Cortex of kidney (tissue), 1 donor: ENCODE data around the gene GAPDHS.

ENCODE experiments used
- DNase-seq: peaks from one replicate; lab custom pipeline; 2025; lab: John Stamatoyannopoulos, UW

GAPDHS gene

DNA sequence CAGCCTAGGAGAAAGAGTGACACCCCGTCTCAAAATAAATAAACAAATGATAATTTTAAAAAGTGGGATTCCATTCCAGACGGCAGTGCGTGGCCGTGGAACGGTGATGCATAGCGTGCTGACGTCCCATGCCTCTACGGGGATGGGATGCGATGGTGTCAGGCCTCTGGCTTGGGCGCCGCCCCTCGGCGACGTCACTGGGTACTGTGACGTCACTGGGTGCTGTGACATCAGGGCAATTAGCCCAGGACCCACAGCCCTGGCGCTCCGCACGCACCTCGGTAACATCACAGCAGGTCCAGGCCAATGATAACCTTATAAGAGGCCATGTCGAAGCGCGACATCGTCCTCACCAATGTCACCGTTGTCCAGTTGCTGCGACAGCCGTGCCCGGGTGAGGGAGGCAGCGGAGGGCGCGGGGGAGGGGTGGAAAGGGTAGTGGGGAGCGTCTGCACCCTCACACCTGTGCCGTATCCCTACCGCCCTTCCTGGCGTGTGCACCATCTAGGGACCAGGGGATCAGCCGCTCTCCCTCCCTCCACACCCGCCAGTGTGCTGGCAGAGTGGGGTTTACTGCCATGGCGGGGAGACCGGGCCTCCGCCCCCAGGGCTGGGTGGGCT, at the start of gene GAPDHS:
GAPDHS (plus strand) TSS at position 256 of the 621 bp plus-strand sequence; CDS start at position 328, 72 bp downstream.
- no peak for DNase-seq

DNA sequence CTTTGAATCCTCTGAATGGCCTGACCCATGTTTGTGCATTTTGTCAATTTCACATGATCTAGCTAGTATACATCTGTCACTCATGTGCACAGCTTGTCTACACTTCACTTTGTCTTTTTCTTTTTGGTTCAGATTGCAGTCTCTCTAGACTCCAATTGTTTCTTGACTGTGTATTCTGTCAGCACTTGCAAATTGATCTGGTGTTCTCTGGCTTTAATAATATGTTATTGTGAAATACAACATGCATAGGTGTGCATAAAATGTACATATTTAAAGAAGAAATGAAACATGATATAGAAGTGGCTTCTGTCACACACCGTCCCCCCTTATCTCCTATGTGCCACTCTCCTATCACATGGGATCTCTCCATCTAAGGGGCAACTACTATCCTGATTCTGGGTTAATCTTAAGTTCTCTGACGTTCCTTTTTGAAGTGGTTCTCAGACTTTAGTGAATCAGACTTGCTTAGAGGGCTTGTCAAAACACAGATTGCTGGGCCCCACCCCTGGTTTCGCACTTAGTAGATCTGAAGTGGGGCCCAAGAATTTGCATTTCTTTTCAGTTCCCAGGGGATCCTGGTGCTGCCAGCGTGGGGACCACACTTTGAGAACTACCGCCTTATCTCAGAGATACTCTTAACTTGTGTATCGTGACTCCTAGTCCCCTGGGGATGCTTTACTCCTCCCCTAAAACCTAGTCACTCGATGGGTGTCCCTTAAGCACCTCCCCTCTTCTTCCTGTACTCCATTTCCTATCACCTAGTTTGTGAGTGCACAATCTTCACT, 48.8 kb upstream of the GAPDHS start:
- DNase-seq, result no peak

DNA sequence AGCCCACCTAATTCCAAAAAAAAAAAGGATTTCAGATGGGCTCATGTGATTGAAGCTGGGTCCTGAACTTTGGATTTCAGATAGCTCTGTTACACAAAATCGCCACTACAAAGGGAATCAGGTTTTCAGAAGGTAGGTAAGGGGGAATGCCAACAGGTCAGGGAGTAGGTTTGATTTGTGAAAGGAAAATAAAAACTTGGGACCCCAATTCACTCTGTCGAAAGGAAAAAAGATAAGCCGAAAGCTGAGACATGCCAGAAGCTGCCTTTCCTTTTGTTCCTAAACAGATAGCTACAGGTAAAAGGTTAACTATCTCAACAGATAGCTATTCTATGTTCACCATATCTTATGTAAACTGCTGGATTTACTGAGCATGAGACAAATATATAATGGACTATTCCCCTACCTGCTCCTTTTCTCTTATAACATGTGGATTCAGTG, 47.0 kb upstream of the GAPDHS start:
- DNase-seq, result no peak

DNA sequence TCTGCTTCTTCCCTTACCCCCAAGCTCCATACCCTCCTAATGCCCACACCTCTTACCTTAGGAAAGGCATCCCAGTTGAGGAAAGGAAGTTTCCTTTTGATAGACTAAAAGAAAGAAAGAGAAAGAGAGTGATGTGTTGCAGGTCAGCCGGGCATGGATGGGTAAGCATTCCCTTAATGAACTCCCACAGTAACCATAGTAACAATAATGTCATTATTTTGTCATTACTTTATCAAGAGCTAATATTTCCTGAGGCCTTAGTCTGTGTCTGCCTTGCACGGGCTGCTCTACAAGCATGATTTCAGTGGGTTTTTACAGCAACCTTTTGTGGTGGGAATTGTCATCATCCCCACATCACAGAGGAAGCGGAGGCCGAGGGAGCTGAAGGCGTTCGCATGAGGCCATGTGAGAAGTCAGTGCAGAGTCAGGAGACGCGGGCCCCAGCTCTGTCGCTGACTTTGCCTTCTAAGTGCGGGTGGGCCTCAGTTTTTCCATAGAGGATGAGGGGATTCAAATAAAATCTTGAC, 45.5 kb upstream of the GAPDHS start:
- DNase-seq, result no peak

DNA sequence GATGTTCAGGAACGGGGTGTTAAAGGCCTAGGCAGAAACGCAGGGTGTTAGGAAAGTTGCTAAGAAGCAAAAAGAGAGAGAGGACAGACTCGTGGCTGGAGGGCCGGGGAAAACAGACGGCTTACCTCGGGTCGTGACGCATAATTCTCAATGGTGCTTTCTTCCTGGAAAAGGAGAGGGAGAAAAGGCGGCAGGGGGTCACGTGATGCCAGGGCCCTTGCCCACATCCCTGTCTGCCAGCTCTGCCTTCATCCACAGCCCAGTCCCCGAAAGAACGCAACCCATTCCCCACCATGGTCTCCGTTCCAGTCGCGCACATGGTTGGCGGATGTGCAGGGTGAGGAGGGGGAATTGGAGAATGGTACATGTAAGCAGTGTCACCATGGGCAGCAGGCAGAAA, 44.6 kb upstream of the GAPDHS start:
- DNase-seq, result no peak

DNA sequence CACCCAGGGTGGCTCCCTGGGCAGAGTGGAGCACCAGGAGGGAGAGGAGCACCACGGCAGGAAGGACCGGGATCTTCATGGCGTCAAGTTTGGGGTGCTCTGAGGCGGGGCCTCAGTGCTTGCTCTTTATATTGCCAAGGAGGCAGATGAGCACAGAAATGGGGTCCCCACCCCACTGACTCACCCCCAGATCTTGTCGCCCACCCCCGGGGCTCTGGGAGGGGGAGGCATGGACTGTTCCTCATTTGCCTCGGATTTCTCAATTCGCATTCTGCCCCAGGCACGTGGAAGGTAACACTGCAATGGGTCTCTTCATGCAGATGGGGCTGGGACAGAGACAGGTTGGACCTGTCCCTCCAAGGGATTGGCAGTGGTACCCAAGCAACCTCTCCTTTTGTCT, 42.9 kb upstream of the GAPDHS start, which contains the start of gene KRTDAP:
KRTDAP (minus strand) TSS at position 101 of the 400 bp plus-strand sequence; CDS start at position 79, 22 bp downstream.
- no peak for DNase-seq

DNA sequence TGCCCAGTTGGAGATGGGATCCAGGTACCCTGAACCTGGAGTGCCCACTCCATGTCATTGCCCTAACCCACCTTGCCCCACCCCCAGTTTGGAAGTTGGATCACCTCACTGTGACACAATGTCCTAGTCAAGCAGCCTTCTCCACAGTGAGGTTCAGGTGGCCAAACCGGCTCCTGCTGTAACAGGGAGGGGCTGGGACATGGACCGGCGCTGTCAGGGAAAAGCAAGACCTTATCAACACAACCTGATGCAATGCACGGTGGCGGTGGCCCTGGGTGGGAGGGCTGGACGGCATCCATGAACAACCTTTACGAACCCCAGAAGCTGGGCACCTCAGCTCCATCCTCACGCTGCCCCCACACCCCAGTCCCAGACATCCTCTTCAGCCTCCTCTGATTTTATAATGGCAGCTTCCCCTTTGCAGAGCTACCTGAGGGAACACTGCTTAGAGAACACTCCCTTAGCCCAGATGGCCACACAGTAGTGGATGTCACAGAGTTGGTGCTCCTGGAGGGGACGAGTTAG, 41.4 kb upstream of the GAPDHS start:
- no peak for DNase-seq

DNA sequence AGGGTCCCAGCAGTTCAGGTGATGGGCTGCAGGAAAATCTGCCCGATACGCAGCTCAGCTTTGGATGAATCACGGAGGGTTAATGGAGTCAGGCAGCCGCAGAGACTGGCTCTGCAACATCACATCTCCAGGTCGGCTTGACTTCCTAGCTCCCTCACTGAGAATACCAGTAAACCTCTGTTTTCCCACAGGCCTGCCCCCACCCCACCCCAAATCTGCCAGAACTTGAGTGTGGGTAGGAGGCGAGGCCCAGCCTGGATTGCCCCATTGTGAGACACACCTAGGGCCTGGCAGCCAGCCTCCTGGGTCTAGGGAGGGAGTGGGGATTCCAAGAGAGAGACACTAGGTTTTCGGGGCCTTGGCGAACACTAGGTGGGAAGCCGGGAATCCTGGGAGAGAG, 39.3 kb upstream of the GAPDHS start:
- no peak for DNase-seq

DNA sequence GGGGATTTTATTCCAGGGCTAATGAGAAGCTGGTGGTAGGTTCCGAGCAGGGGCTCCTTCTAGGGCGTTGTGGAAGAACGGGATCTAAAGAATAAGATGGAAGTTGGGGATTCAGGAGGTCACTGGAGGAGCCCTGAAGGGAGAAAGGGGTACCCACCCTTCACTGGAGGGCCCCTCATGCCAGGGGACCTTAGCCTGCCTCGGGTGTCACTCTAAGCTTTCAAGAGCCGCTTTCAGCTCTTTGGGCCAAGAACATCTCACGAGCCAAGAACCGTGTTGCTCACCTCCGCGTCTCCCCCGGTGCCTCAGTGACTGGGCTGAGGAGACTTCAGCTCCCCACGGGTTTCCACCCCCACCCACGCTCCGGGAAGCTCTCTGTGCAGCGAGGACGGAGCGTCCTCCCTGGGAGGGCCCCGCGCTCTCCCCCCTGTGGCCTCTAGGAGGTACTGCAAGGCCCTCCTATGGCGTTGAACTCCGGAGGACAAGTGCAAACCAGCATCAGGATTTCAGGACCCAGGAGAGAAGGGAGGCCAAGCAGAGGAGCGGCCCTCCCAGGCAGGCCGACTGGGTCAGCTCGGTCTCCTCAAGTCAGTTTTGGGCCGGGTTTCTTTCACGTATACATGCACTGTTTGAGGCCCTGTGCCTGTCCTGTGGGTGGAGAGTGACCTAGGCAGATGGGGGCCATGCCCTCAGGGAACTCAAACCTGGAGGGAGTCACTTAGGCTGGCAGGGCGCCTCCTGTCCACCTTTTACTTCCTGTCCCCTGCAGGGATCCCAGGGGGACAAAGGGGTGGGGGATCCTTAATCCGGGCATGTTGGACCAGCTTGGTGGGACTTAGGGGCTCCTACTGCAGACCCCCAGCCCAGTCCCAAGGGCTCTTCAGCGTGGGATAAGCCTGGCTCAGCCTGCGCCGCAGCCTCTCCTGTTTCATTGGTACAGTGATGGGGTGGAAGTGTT, 37.9 kb upstream of the GAPDHS start:
- DNase-seq, result no peak

DNA sequence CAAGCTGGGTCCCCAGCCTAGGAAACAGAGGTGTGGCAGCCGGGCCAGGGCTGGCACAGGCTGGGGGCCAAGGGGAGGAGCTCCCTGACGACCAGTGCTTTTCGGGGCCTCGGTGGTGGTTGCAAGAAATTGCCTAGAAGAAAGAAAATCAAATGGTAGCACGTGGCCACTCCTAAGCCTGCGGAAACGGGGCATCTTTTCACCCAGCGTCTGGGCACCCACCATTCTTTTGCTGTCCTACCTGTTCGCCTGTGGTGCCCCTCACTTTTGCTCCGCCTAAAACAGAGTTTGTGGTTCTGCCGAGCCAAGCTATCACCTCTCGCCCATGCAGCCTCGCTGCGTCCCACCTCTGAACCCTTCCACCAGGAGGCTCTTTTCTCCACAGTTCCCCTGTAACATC, 35.9 kb upstream of the GAPDHS start:
- DNase-seq, result no peak

DNA sequence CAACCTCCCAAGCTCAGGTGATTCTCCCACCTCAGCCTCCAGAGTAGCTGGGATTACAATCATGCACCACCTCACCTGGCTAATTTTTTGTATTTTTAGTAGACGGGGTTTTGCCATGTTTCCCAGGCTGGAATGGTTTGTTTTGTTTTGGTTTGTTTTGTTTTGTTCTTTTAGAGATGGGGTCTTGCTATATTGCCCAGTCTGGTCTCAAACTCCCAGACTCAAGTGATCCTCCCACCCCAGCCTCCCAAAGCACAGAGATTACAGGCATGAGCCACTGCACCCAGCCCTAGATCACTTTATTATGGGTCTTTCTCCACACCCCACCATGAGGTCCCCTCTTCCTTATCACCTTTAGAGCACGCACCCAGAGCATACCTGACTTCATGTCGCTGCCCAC, 35.0 kb upstream of the GAPDHS start:
- DNase-seq, result no peak

DNA sequence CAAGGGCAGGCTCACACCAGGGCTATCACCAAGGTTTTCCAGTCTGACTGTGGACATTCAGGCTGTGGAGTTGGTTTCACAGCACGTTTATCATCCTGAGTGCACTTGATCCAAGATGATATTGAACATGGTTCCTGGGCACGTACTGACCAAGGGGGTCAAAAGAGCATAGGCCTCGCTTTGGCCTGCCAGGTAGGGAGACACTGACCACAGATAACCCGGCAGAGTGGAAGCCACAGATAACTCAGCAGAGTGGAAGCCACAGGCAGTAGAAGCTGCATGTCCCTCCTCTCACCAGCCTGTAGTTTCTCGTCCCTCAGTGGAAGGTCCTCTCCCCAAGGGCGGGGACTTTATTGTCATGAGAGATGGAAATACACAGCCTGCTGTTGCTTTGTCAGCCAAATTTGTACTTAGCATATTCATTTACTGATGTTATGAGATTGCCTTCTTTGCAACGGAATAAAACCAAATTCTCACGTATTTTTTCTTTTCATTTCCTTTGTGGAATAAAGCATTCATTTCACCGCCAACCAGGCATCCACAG, 34.2 kb upstream of the GAPDHS start:
- DNase-seq, result no peak

DNA sequence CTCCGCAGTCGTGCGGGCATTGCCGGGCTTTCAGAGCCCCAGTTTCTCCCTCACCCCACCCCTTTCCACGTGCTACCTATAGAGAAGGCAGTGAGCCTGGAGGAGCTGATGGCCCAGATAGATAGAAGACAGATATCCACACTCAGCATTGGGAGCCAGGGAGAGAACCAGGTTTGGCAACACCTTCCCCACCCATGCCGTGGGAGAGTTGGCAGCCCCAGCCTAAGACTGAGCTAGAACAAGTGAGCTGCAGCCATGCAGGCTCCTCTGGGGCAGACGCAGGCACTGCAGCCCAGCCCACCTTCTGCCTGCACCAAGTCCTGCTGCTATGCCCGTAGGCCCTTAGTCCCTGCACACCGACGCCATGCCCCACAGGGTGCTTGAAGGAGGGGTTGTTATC, 32.6 kb upstream of the GAPDHS start:
- DNase-seq, result no peak

DNA sequence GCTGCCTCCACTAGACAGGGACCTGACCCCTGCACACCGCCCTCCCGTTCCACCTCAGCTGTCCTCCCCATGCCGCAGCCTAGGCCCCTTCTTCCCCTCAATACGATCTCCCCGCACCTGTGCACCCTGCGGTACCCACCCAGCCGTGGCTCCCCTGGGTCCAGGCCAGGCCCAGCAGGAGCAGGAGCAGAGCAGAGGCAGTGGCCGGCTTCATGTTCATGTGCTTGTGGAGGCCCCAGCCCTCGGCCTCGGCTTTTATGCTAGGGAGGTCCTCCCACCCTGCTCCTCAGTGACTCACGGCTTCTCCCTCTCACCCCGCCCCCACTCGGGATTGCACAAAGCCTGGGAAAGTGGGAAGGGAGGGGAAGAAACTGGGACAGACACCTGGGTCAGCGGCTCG, 31.6 kb upstream of the GAPDHS start:
- DNase-seq, result no peak

DNA sequence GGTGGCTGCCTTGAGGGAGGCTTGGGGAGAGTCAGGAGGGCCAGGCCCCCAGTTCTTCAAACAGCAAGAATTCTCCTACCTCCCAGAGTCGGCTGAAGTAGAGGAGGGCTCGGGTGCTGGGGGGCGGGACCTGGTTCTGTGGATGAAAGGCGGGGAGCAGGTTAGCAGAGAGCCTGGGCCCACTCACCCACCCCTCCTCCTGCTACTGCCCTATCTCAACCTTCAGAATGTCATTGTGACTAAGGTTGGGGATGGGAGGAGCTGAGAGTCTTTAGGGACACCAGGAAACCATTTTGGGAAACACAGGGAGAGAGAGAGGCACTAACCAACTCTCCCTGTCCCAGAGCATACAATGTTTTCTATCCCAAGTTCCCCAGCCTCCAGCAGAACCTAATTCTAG, 30.5 kb upstream of the GAPDHS start:
- DNase-seq, result no peak

DNA sequence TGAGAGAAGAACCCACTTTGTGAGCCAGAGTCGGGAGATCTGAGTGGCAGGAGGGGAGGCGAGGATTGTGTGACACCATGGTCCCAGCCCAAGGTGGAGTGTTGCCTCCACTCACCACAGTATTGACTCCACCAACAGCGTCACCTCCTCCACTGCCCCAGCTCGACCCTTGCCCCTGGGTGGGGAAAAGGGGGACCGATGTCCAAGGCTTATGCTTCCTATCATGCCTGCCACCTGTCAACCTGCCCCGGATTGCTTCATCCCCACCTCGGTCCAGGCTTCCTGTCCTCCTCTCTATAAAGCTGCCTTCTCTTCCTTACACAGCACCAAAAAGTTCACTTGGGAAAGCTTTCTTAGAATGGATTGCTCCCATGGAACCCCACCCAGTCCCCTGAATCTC, 27.2 kb upstream of the GAPDHS start:
- no peak for DNase-seq

DNA sequence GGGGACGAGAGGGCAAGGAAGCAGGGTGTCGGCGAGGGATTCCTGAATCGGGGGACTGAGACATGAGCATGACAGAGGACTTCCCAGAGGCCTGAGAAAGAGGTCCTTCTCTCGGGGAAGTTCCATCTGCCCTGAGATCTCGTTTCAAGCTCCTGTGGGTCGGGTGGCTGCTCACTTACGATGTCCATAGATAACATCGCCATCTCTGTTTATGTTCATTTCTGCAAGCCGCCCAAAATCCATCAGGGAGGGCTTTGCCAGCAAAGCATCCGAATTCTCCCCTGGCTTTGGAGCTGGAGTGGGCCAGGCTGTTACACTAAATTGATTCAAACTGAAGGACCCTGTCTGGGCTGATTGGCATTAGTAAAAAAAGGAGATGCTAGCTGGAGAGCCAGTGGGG, 25.7 kb upstream of the GAPDHS start:
- no peak for DNase-seq

DNA sequence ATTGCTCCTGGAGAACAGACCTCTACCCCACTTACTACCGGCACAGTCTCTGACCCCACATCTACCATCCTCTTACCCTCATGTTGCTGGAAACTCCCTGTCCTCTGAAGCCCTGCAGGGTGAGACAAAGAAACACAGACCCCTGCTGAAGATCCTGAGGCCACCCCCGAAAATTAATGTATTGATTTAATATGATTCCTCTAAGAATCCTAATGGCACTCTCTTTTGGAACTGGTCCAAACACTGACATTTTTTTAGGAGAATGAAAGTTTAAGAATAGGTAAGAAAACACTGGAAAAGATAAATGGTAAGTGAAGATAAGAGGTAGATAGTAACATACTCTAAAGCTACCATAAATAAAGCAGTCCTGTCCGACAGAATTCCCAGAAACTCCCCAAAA, 25.1 kb upstream of the GAPDHS start:
- no peak for DNase-seq

DNA sequence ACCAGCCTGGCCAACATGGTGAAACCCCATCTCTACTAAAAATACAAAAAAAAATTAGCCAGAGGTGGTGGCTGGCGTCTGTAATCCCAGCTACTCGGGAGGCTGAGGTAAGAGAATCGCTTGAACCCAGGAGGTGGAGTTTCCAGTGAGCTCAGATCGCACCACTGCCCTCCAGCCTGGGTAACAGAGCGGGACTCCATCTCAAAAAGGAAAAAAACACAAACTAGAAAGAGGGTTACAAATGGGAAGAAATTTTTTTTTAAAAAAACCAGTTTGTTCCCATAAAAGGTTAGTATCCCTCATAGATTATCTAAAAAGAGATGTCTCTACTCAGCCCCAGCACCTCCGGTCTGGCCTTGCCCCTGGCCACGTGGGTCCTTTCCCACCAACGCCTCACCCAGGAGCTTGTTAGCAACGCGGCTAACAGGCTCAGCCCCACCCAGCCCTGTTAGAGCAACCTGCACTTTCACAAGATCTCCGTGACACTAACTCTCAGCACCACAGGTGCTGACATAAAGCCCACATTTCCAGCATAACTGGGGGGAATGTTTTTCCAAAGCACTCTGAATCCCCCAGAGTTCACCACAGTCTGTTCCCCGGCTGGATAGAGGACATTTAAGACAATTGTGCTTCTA, 24.1 kb upstream of the GAPDHS start:
- DNase-seq, result no peak

DNA sequence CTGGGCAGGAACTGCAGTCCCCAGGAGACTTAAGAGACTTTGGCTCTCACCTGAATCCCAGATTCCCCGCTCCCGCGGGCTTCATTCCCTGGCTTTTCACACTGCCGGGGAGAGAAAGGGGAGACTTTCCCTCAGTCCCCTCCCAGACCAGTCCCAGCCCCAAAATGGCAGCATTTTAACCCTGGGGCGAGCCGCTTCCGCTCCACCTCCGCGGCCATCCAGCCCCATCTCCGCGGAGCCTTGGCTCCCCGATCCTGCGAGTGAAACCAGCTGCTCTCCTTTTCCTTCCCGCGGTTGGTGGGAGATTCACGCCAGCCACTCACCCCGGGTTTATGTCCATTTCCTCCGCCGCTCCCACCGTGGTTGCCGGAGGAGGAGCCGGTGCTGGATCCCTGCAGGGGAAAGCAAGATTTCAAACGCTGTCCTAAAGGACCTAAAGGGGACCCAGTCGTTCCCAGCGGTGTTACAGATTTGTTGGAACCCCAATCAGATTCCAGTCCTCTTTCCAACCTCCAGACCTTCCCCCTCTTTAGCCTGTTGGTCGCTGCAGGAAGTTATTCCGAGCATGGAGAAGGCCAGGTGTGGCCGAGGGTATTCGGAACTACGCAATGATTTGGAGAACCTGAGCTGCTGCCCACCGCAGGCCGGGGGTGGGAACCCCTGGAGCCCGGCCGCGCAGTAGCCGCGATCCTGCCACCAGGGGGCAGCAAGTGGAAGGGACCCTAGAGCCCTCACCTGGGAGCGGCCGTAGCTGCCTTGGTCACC, 23.2 kb upstream of the GAPDHS start:
- DNase-seq, result no peak

DNA sequence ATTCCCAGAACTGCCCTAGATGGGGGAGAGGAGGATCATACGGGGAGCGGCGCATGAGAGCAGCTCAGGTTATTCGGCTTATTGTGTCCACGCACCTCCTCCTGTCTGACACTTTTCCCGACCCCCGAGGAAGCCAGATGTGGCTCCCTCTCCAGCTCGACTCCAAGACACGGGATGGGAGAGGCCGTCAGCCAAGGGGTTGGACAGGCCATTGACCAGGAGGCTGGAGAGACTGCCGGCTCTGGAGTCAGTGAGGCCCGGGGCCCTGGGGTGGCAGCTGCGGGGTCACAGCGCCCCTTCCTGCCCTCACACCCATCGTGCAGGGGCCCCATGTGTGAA, 22.7 kb upstream of the GAPDHS start:
- no peak for DNase-seq
